HG02763 (cell line): ENCODE data around the gene PTPRN2.

Experiments
- ATAC-seq: cut with Tn5 transposase; IDR thresholded peaks from one replicate; pipeline ENCODE4 v1.9.1; 2021; ENCODE audit warnings: mild to moderate bottlenecking, moderate library complexity; ENCODE audit not compliant: unreplicated experiment

Gene PTPRN2

DNA sequence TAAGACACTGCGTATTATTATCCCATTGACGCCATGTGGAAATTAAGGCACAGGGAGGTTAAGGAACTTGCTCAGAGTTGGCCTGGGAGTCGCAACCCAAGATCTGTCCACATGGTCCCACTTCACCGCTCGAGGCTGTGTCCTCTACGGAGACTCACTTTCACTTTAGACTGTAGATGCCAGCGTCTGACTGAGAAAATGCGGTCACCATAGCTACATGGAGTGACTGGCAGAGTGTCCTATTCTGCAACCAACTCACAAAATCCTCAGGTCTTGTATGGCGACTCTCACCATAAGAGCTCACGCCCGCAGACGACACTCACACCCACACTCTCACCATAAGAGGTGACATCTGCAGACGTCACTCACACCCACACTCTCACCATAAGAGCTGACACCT, 257.9 kb downstream of the PTPRN2 start:
- ATAC-seq, result no peak

DNA sequence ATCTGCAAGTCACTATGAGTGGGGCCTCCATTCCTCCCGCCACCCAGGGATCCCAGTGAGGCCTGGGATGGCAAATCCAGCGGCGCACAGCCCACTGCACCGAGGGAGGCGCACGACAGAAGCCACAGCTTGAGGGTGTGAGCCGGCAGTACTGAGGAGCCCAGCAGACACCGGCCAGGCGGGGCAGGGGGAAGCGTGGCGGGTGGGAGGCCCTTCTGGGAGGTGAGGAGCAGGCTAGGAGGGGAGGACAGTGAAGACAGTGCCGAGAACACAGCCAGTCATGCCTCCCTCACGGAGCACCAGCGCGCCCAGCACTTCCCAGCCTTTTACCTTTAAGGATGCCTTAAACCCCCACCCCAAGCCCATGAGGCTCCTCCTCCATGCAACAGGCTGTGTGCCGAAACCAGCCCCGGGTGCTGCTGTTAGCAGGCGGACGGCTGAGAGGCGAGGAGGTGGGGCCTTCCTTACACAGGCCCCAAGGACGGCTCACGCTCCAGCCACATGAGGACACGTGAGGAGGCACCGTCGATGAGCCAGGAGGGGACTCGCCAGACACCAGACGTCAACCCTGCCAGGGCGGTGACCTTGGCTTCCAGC, 258.5 kb downstream of the PTPRN2 start:
- ATAC-seq, result no peak

DNA sequence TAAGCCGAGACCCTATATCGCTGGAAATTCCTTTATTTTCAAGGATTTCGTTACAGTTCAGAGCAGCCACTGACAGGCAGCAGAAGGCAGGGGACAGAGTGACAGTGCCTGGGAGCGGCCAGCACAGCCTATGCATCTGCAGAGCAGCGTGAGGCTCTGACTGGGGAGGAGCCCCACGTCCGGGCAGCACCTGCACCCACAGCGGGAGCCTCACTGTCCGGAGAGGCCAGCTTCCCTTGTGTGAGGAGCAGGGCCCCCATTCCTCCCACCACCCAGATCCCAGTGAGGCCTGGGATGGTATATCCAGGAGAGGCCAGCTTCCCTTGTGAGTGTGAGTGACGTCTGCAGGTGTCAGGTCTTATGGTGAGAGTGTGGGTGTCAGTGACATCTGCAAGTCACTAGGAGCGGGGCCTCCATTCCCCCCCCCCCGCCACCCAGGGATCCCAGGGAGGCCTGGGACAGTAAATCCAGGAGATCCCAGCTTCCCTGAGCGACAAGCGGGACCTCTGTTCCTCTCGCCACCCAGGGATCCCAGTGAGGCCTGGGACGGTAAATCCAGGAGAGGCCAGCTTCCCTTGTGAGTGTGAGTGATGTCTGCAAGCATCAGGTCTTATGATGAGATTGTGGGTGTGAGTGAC, 259.1 kb downstream of the PTPRN2 start:
- no peak for ATAC-seq

DNA sequence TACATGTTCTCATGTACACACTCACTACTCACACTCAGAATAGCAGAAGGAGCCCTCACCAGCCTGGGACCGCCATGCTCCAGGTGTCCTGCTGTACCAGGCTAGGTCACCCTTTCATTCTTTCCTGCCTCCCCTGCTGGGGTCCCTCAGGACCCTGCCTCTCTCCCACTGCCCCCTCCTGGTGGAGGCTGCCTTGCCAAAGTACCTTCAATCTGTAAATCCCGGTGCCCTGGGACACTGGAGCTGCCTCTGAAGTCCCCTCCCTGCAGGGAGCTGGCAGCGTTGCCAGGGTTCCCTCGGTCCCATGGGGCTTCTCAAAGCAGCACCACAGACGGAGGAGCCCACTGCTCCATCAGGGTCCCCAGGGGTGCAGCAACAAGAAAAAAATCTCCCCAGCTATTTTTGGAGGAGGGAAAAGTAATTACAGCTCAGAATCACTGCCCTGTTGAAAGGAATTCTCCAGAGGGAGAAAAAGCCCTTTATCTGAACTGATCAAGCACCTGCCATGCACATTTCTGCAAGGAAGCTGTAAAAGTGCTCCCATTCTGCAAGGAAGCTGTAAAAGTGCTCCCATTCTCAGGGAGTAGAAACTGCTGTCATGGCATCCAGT, 259.9 kb downstream of the PTPRN2 start:
- no peak for ATAC-seq

DNA sequence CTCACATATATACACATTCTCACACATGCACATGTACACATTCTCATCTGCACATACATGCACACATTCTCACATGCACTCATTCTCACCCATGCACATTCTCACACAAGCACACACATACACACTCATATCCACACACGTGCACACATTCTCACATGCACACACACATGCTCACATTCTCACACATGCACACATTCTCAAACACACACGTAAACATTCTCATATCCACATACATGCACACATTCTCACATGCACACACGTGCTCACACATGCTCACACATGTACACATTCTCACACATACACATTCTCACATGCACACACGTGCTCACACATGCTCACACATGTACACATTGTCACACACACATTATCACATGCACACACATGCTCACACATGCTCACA, 260.6 kb downstream of the PTPRN2 start:
- ATAC-seq, result no peak

DNA sequence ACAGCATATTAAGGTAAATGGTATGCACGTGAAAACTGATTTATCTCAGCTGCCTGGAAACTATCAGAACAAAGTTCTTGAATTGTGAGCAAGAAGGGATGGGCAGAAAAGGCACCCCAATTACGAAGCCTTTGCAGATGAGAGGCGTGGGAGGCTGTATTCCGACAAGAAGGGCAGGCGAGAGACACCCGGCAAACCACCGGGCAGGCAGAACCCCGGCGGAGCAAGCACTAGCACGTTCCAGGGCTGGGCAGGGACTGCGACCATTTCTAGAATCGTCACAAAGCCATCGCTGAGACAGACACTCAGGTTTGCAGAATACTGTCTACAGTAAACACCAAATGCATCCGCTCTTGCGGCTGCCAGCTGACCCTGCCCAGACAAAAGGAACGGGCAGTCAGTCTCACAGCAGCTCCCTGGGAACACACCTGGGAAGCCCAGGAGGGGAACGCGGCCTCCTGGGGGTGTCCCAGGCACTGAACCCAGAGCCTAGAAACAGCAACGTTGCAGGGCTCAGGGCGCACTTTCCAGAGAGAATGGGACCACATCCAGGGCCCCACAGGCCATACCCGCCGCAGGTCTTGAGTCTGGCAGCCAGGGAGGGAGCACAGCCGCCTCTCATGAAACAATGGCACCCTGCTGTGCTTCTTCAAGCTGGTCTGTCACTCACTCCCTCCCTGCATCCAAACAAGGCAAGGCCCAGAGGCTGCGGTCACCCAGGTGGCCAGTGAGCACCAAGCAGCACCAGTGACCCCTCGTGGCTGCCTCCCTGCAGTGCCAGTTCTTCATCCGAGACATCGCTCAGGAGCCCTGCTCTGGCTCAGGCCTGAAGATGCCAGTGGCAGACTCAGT, 261.9 kb downstream of the PTPRN2 start:
- ATAC-seq, result no peak

DNA sequence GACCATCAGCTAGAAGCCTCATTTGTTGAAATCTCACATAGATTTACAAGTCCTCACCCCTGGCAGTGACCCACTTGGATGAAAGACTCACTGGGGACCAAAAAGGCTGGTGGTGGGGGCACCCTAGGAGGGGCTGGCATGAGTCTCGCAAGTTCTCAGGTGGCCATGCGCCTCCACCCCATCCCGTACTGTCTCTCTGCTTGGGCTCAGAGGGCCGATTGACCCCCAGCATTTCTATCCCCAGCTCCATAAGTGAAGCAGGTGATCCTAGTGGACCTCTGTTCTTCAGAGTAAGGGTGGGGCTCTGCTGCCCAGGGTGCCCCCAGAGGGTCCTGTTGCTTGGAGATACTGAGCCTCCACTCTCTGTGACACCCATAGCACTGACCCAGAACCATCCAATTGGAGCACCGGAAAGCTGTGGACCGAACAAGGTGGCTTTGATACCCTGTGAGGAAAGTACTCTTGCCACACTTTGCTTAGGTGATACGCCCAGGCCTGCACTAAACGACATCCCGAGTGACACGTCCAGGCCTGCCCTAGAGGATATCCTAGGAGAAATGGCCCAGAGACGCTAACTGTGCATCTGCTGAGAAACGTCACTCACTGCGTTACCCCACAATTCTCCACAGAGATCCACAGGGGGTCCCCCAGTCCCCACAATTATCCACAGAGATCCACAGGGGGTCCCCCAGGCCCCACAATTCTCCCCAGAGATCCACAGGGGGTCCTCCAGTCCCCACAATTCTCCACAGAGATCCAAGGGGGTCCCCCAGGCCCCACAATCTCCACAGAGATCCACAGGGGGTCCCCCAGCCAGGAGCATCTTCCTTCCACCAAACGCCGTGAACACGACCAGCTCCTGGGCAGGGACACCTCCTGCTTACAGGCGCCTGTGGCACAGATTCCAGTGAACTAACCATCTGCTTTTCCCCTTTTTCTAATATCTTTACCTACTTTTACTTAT, 262.9 kb downstream of the PTPRN2 start:
- ATAC-seq, result no peak

DNA sequence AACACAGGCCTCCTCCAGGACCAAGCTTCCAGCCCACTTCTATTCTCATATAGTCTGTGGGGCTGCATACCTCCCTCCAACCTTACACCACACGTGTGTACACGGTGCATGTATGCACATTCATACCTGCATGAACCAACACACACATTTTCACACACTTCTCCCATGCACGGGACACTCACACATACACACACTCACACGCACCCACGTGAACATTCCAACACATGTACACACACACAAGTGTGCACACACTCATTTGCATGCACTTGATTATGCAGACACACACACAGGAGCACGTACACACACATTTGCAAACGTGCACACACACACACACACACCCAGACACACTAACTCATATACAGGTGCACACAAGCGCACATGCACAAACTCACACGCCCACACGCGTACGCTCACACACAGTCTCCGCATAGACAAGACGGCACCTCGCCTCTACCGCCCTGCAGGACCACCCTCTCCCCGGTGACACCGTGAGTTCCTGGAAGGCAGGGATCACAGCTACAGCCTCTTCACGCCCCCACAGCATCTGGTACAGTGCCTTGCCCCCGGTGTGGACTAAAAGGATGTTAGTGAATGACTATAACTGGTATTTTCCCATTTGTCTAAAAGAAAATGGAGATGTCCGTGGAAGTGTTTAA, 263.8 kb downstream of the PTPRN2 start:
- ATAC-seq, result no peak

DNA sequence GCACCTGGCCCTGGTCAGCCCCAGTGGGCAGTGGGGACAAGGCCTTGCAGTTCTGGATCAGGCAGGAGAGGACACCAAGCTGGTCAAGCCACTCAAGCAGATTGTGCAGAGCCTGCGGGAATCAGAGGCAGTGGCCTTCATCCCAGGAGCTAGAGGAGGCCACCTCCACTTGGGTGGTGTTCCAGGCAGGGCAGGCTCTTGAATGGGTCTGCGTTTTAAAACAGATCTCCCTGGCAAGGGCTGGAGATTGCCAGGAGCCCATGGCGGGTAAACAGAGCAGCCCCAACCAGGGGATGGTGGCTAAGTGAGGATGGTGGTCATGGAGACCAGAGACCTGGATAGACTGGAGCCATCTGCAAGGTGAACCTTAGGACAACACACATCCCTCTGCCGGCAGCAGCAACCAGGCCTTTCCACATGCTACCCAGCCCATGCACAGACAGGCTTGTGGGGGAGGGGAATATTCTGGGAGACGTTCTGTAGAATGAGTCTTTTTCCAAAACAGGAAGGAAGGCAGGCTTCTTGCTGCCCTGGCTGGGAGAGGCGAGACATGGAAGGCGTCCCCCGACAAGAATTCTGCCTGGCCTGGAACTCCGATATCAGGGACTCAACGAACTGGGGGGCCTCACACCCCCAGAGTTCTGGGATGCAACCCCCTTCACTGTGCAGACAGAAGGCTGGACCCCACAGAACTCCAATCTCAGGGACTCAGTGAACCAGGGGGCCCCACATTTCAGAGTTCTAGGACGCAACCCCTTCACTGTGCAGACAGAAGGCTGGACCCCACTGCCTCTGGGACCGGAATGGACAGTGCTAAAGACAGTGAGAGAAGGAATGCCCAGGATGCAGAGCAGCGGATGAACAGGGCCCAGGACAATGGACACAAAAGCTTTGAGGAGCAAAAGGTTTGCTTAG, 264.8 kb downstream of the PTPRN2 start:
- ATAC-seq, result no peak

DNA sequence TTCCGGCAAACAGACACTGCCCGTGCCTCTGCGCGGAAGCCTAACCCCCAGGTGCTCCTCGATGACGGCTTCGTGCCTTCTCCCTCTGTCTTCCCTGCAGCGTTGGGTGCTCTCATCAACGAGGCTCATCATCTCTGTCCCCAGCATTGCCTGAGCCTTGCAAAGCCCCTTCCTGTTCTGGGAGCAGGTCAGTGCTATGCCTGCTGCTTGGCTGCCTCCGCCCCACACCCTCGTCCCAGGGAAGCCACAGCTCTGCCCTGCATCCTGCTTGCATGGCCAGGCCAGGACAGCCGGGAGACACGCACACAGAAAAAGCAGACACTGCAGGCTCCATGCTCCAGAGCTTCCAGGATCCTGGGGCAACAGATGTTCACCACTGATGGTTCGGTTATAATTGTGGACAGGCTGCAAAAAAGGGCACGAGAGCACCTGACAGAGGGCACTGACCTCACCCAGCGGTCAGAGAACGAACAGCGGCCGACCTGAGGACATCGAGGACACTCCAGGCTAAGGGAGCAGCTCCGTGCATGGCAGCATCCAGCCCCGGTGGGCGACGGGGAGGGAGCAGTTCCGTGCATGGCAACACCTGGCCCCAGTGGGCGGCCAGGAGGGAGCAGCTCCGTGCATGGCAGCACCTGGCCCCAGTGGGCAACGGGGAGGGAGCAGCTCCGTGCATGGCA, 265.5 kb downstream of the PTPRN2 start:
- no peak for ATAC-seq

DNA sequence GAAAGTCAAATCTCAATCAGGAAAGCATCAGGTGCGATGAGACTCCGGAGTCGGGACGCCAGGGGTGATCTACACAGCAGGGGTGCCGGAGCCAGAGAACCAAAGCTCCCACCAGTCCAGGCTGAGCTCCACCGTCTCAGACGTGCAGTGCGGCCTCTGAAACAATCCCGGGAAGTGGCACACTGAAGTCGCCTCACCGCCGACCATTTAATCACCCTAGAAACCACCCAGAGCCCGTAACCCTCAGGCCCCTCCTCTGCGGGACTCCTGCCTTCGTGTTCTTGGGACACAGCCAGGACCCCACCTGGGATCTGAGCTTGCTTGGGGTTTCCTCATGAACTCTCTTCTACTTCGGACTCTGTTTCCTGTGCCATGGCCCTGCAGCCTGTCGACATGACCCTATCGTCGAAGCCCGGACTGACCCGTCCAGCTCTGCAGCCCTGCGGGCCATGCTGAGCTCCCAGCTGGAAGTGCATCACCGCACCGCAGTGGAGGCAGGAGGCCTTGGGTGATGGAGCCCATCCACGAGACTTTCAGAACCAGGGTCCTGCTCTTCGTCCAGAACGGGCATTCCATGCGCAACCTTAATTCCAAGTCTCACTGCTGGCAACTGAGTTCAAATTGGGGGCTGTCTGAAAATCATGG, 266.4 kb downstream of the PTPRN2 start:
- ATAC-seq, result no peak

DNA sequence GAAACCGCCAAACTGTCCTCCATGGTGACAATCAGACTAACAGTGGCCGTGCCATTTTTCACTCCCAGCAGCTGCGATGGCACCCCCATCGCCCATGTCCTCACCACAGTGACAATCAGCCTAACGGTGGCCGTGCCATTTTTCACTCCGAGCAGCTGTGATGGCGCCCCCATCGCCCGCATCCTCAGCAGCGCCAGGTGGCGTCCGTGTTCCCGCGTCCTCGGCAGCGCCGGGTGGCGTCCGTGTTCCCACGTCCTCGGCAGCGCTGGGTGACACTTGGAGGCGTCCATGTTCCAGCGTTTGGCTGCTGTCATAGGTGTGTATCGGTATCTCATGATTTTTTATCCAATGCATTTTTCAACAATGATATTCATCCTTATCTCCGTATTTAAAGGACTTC, 267.3 kb downstream of the PTPRN2 start:
- ATAC-seq, result no peak

DNA sequence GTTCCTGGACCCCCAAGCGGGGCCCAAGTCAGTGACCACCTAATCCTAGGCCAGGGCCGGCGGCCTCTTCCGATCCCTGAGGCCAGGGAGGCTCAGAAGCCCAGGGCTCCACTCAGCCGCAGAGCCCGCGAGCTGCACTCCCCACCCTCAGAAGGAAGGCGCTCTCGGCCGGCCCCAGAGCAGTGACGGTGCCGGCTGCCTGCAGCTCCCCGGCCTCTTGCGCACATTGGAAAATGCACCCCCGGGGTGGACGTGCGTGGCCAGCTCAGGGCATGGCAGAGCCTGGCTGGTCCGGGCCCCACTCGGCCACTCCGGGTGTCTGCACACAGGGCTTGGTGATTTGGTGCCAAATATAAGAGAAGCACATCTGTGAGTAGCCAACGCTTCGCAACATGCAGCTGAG, 269.1 kb downstream of the PTPRN2 start:
- ATAC-seq, result no peak

DNA sequence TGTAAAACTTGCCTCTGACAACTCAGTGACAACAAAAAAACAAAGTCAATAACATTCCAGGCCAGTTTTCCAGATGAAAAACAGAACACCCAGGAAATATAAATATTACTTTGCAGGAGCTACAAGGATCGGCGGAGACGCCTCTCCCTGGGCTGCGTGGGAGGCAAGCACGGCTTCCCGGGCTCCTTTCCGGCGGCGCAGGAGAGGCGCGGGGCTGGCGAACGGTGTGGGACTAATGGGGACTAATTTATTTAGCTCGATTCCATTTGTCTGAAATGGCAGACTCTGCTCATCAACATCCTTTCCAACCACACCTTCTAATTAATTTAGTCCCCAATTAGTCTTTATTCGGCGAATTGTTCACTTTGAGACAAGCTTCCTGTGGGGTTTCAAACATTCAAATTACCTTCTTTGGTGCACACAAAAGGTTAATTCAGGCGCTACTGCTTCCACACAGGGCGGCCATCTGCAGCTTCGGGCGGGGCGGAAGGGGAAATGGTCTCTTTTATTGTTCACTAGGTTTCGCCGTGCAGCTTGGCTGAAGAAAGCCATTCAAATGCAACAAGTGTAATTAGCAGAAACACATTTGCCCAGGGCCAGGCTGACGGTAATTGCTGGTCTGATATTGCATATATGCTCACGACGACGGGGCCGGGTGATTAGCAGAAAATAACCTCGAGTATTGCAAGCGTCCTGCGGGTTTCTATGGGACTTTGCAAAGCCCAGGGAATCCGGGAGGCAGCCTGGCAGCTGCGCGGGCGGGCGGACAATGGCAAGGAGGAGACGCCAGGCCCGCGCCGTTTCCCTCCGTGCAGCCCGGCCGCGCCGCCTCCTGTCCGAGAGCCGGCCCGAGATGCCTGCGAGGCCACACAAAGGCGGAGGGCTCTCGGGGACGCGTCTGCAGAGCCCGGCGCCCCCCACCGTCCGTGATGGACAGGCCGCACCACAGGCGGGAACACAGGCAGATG, 270.1 kb downstream of the PTPRN2 start:
- ATAC-seq, result no peak

DNA sequence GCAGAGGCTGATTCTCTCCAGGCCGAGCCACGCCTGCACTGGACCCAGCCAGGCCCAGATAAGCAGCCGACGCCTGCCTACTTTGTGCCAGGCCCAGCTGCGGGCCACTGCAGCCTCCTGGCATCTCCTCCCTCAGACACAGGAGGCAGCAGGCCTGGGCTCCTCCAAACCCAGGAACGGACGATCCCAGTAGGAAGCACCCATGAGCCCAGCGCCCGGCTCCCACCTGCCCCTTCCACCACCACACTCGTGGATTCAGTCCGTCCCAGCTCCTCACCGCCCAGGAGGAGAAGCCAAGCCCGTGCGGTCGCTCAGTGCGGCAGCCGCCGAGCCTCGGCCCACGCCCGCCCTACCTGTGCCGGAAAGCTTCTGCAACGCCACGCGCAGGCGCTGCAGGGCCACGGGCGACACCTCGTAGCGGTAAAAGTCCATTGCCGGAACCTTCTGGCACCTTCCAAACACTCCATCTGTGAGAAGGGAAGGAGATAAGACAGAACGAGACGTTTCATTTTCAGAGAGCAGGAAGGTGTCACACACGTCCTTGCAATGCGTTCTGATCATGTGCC, 271.1 kb downstream of the PTPRN2 start:
- ATAC-seq, result no peak

DNA sequence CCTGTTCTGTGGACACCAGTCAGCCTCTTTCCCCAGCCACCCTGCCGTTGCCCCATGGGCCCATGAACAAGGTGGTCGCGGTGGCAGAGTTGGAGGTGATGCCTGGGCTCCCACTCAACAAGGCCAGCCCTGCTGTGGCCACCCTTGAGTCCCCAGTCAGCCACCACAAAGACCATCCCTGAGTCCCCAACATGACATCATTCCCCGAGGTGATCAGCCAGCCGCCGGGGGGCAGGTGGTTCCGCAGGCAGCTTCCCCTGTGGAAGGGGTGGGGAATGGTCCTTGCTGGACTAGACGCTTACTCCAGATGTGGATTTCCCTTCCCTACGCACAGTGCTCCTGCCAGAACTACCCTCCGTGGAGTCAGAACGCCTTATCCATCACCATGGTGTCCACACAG, 271.7 kb downstream of the PTPRN2 start:
- no peak for ATAC-seq
